MM.1S (cell line): ENCODE results near the gene NEDD4L.

Experiments used
- DNase-seq: peaks from one replicate; pipeline ENCODE4 v3.0.0-alpha.2; 2015
- H2AFZ ChIP-seq: fragments of 300-600 bp; sonication (generic); 2 replicates; pipeline ENCODE4 v1.6.0; 2016; ENCODE audit warnings: antibody characterized with exemption, low read length
- H3F3A ChIP-seq: fragments of 300-600 bp; sonication (generic); 2 replicates; pipeline ENCODE4 v1.6.1; 2016; ENCODE audit warnings: mild to moderate bottlenecking, antibody characterized with exemption, low read length, moderate library complexity, mixed read lengths; ENCODE audit not compliant: insufficient read depth
- H3K27ac ChIP-seq: fragments of 300-600 bp; sonication (generic); 2 replicates; pipeline ENCODE4 v1.5.1; 2016; ENCODE audit warnings: mild to moderate bottlenecking, low read length
- H3K27me3 ChIP-seq: fragments of 300-600 bp; sonication (generic); replicated peaks from 2 replicates; pipeline ENCODE4 v1.6.0; 2016; ENCODE audit warnings: low read length; ENCODE audit not compliant: insufficient read depth
- H3K36me3 ChIP-seq: fragments of 300-600 bp; sonication (generic); replicated peaks from 2 replicates; pipeline ENCODE4 v1.6.1; 2016; ENCODE audit warnings: mild to moderate bottlenecking, low read length, mixed read lengths; ENCODE audit not compliant: insufficient read depth
- H3K4me1 ChIP-seq: fragments of 300-600 bp; sonication (generic); 2 replicates; pipeline ENCODE4 v1.6.1; 2016; ENCODE audit warnings: low read length, mixed read lengths
- H3K4me2 ChIP-seq: fragments of 300-600 bp; sonication (generic); 2 replicates; pipeline ENCODE4 v1.6.0; 2016; ENCODE audit warnings: low read depth, low read length
- H3K4me3 ChIP-seq: fragments of 300-600 bp; sonication (generic); 2 replicates; pipeline ENCODE4 v1.5.1; 2016; ENCODE audit warnings: low read length, mixed read lengths
- H3K79me2 ChIP-seq: fragments of 300-600 bp; sonication (generic); 2 replicates; pipeline ENCODE4 v1.6.1; 2016; ENCODE audit warnings: mixed run types, low read length, mixed read lengths
- H3K9ac ChIP-seq: fragments of 300-600 bp; sonication (generic); 2 replicates; pipeline ENCODE4 v1.6.1; 2016; ENCODE audit warnings: low read length, mixed read lengths
- H3K9me2 ChIP-seq: fragments of 300-600 bp; sonication (generic); replicated peaks from 2 replicates; pipeline ENCODE4 v1.6.1; 2016; ENCODE audit warnings: mild to moderate bottlenecking, low read length, mixed read lengths; ENCODE audit not compliant: insufficient read depth
- H3K9me3 ChIP-seq: fragments of 300-600 bp; sonication (generic); replicated peaks from 2 replicates; pipeline ENCODE4 v1.6.1; 2016; ENCODE audit warnings: mild to moderate bottlenecking, low read length, mixed read lengths; ENCODE audit not compliant: insufficient read depth
- H4K20me1 ChIP-seq: fragments of 300-600 bp; sonication (generic); 2 replicates; pipeline ENCODE4 v1.6.1; 2016; ENCODE audit warnings: mild to moderate bottlenecking, low read length, moderate library complexity, mixed read lengths; ENCODE audit not compliant: insufficient read depth
- EZH2 ChIP-seq: fragments of 300-600 bp; sonication (generic); optimal IDR thresholded peaks from 2 replicates; pipeline ENCODE3; 2017; ENCODE audit warnings: low read depth, mild to moderate bottlenecking, antibody characterized with exemption, low read length, mixed read lengths
- EZH2phosphoT487 ChIP-seq: fragments of 300-600 bp; sonication (generic); IDR thresholded peaks from 2 replicates; pipeline ENCODE4 v1.6.1; 2018; ENCODE audit warnings: antibody characterized with exemption, low read length
- TF ChIP-seq, protein P1 (sequence below): fragments of 300-600 bp; sonication (generic); IDR thresholded peaks from 2 replicates; pipeline ENCODE4 v1.5.1; 2016; ENCODE audit warnings: antibody characterized with exemption, low read length, mixed read lengths

NEDD4L gene

DNA sequence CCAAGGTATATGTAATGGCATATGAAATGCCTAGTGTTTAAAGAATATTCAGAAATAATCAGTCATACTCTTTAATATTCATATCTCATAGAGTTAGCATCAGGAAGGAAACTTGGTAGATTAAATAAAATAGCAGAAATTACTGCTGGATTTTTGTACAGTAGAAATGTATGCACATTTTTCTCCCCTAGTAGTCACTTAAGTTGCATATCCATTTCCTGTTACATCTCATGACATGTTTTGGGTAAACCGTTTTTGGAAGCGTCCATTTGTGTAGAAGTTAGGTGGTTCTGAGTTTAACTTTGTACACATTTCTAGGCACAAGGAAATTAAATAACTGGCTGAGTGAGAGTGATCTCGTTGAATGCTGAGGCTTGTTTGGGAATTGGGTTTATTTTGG, 21.9 kb downstream of the NEDD4L start:
- DNase-seq = no peak
- Histone ChIP-seq H3K9me2 (no peaks in the 10 kb centered on the region), H4K20me1 (no peaks in the 10 kb centered on the region), H3K9me3 (no peaks in the 10 kb centered on the region), H3F3A (no peaks in the 10 kb centered on the region), H3K79me2 (no peaks in the 10 kb centered on the region), H3K27me3 (no peaks in the 10 kb centered on the region), H3K9ac (no peak overlapping the region), H3K4me3 (no peak overlapping the region), H3K4me1 (no peaks in the 10 kb centered on the region), H3K4me2 (no peak overlapping the region), H2AFZ (no peak overlapping the region), H3K27ac (no peak overlapping the region), H3K36me3 (no peaks in the 10 kb centered on the region)
- TF ChIP-seq, protein P1, sequence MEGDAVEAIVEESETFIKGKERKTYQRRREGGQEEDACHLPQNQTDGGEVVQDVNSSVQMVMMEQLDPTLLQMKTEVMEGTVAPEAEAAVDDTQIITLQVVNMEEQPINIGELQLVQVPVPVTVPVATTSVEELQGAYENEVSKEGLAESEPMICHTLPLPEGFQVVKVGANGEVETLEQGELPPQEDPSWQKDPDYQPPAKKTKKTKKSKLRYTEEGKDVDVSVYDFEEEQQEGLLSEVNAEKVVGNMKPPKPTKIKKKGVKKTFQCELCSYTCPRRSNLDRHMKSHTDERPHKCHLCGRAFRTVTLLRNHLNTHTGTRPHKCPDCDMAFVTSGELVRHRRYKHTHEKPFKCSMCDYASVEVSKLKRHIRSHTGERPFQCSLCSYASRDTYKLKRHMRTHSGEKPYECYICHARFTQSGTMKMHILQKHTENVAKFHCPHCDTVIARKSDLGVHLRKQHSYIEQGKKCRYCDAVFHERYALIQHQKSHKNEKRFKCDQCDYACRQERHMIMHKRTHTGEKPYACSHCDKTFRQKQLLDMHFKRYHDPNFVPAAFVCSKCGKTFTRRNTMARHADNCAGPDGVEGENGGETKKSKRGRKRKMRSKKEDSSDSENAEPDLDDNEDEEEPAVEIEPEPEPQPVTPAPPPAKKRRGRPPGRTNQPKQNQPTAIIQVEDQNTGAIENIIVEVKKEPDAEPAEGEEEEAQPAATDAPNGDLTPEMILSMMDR = no peak
- no peak for TF ChIP-seq EZH2
- TF ChIP-seq EZH2phosphoT487 = no peak

DNA sequence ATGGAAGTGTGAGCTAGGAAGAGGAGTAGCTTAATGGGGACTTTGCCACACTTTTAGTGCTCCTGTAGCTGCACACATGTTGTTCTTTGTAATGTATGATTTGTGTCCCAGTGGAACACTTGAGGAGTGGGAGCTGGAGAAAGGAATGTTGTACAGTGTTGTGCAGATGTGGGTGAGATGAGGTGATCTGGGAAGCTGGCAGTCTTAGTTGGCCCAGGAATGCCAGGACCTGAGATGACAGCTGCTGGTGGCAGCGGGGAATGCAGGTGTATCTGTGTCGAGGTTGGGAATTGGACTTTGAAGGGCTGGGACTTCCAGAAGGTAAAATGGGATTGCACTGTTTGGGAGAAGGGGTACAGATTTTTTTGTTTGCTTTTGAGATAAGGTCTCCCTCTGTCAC, 23.6 kb downstream of the NEDD4L start:
- H3K4me2 ChIP-seq = no peak overlapping the region
- H3K79me2 ChIP-seq = no peaks in the 10 kb centered on the region
- H2AFZ ChIP-seq = no peak overlapping the region
- no peaks in the 10 kb centered on the region for H3K9me2 ChIP-seq
- TF ChIP-seq EZH2 (no peak), EZH2phosphoT487 (no peak)
- TF ChIP-seq, protein P1 = no peak
- H3K36me3 ChIP-seq = no peaks in the 10 kb centered on the region
- H4K20me1 ChIP-seq = no peaks in the 10 kb centered on the region
- H3K4me3 ChIP-seq = no peak overlapping the region
- no peak overlapping the region for H3K9ac ChIP-seq
- no peaks in the 10 kb centered on the region for H3K9me3 ChIP-seq
- no peaks in the 10 kb centered on the region for H3K27me3 ChIP-seq
- no peaks in the 10 kb centered on the region for H3K4me1 ChIP-seq
- no peak for DNase-seq
- H3F3A ChIP-seq = no peaks in the 10 kb centered on the region
- H3K27ac ChIP-seq = no peak overlapping the region

DNA sequence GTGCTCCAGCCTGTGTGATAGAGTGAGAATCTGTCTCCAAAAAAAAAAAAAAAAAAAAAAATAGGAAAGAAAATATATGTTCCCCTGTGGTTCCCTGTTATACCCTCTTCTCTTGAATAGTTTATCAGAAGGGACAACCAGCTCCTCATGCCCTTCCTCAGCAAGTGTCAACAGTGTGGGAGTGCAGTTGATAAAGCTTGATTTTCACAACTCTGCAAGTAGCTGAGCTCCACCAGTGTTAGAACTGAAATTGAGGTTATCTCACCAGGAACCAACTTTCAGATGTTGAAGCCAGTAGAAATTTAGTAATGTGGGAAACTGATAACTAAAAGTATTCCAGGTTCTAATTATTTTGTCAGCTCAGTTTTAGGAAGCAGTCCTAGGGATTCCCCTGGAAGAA, 25.1 kb downstream of the NEDD4L start:
- Histone ChIP-seq H3K79me2 (no peaks in the 10 kb centered on the region), H3K9me2 (no peaks in the 10 kb centered on the region), H3K27ac (no peak overlapping the region), H2AFZ (no peak overlapping the region), H3K9ac (no peak overlapping the region), H3F3A (no peaks in the 10 kb centered on the region), H3K27me3 (no peaks in the 10 kb centered on the region), H3K9me3 (no peaks in the 10 kb centered on the region), H3K4me2 (no peak overlapping the region), H3K4me1 (no peaks in the 10 kb centered on the region), H3K36me3 (no peaks in the 10 kb centered on the region), H3K4me3 (no peak overlapping the region), H4K20me1 (no peaks in the 10 kb centered on the region)
- no peak for DNase-seq
- TF ChIP-seq EZH2 (no peak), EZH2phosphoT487 (no peak)
- TF ChIP-seq, protein P1 = no peak
